ENCODE measurements around the gene EMC8. TPM values are rescaled to one million over a fixed set of nuclear protein-coding genes. Genes with fewer than 3 reads are reported as not detected.

Gene EMC8
- total RNA-seq, 1 donor from 2014 or later = 35.5 TPM

DNA sequence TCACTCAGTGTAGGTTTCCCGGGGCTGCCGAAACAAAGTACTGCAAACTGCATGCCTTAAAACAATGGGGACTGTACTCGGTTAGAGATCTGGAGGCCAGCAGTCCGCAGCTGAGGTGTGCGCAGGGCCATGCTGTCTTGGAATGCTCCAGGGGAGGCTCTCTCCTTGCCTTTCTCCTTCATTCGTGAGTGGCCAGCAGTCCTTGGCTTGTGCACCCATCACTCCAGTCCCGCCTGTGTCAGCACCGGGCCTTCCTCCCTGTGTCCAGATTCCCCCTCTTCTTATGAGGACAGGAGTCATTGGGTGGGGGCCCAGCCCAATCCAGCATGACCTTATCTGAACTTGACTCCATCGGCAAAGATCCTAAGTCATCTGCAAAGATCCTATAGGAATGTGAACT lies 43.5 kb upstream of the EMC8 start:
- peaks cover 10% of the 10 kb centered on the region for H3K27me3 Mint-ChIP-seq (ENCODE audit: unreplicated experiment)

DNA sequence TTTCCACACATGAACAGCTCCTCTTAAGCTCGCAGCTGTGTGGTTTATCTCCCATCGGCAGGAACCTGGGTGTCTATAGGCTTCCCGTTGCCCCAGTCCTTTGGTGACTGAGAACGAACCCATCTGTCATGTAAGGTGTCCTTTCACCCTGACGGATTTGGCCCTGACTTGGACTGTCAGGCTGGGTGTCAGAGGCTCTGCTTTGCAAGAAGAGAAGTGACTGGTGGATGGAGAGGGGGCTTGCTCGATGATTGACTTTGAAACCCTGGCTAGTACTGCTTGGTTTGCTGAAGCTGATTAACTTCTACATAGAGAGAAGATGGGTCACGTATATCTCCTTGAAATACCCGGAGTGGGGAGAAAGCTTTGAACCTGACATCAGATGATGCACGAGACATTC lies 43.1 kb upstream of the EMC8 start:
- no peaks in the 10 kb centered on the region for H3K4me1 Mint-ChIP-seq (ENCODE audit: unreplicated experiment)
- H3K36me3 Mint-ChIP-seq (ENCODE audit: unreplicated experiment) = no peaks in the 10 kb centered on the region
- no peak overlapping the region for H3K4me3 Mint-ChIP-seq (ENCODE audit: unreplicated experiment)
- H3K27me3 Mint-ChIP-seq (ENCODE audit: unreplicated experiment) = peaks cover 10% of the 10 kb centered on the region
- TF ChIP-seq, protein P1, sequence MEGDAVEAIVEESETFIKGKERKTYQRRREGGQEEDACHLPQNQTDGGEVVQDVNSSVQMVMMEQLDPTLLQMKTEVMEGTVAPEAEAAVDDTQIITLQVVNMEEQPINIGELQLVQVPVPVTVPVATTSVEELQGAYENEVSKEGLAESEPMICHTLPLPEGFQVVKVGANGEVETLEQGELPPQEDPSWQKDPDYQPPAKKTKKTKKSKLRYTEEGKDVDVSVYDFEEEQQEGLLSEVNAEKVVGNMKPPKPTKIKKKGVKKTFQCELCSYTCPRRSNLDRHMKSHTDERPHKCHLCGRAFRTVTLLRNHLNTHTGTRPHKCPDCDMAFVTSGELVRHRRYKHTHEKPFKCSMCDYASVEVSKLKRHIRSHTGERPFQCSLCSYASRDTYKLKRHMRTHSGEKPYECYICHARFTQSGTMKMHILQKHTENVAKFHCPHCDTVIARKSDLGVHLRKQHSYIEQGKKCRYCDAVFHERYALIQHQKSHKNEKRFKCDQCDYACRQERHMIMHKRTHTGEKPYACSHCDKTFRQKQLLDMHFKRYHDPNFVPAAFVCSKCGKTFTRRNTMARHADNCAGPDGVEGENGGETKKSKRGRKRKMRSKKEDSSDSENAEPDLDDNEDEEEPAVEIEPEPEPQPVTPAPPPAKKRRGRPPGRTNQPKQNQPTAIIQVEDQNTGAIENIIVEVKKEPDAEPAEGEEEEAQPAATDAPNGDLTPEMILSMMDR (IDR thresholded peaks at IDR 0.05) = no peak
- DNase-seq (ENCODE audit: extremely low spot score, unreplicated experiment) = no peak
- no peak overlapping the region for H3K27ac Mint-ChIP-seq (ENCODE audit: unreplicated experiment)
- H3K9me3 Mint-ChIP-seq (ENCODE audit: unreplicated experiment) = no peaks in the 10 kb centered on the region

More for the DNA sequence above, 43.5 kb upstream of the EMC8 start:
- no peaks in the 10 kb centered on the region for H3K4me1 Mint-ChIP-seq (ENCODE audit: unreplicated experiment)
- TF ChIP-seq, protein P1 (IDR thresholded peaks at IDR 0.05) = no peak
- no peaks in the 10 kb centered on the region for H3K36me3 Mint-ChIP-seq (ENCODE audit: unreplicated experiment)
- no peak for DNase-seq (ENCODE audit: extremely low spot score, unreplicated experiment)
- H3K27ac Mint-ChIP-seq (ENCODE audit: unreplicated experiment) = no peak overlapping the region
- no peak overlapping the region for H3K4me3 Mint-ChIP-seq (ENCODE audit: unreplicated experiment)
- H3K9me3 Mint-ChIP-seq (ENCODE audit: unreplicated experiment) = no peaks in the 10 kb centered on the region

DNA sequence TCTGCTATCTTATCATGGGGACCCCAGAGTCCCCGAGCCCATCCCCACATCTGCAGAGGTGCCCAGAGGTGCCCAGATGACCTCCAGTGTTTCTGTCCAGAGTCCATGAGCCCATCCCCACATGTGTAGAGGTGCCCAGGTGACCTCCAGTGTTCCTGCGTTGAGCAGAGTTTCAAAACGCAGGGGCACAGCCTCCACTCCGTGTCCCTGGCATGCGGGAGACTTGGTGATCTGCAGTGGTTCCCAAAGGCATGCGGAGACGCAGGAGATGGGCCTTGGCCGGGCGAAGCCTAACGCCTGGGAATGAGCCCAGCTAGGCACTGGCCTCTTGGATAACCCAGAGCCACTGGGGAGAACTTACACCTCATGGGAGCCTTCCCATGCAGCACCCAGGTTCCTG lies 41.5 kb upstream of the EMC8 start:
- no peaks in the 10 kb centered on the region for H3K36me3 Mint-ChIP-seq (ENCODE audit: unreplicated experiment)
- H3K27ac Mint-ChIP-seq (ENCODE audit: unreplicated experiment) = no peak overlapping the region
- DNase-seq (ENCODE audit: extremely low spot score, unreplicated experiment) = no peak
- H3K4me3 Mint-ChIP-seq (ENCODE audit: unreplicated experiment) = no peak overlapping the region
- H3K4me1 Mint-ChIP-seq (ENCODE audit: unreplicated experiment) = no peaks in the 10 kb centered on the region
- H3K9me3 Mint-ChIP-seq (ENCODE audit: unreplicated experiment) = no peaks in the 10 kb centered on the region
- TF ChIP-seq, protein P1 (IDR thresholded peaks at IDR 0.05) = no peak
- H3K27me3 Mint-ChIP-seq (ENCODE audit: unreplicated experiment) = peaks cover 4% of the 10 kb centered on the region

DNA sequence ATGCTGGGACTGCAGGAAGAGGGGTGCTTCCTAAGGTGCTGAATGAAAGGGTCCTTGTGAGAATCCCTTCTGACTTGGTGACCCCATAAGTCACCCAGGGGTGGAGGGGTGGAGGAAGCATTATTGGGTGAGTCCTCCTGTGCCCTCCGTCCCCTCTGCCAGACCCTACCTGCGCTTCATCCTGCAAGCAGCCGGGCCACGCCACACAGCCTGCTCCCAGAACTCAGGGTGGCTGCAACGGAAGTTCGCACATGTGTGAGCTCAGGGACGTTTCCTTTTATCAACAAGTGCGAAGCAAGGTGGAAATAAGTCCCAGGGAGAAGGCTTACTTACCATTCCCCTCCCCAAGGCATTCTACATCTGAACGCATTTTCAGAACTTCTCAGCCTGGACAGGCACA lies 41.1 kb upstream of the EMC8 start:
- Mint-ChIP-seq H3K27me3 (ENCODE audit: unreplicated experiment) (peaks cover 4% of the 10 kb centered on the region), H3K4me3 (ENCODE audit: unreplicated experiment) (no peak overlapping the region), H3K36me3 (ENCODE audit: unreplicated experiment) (no peaks in the 10 kb centered on the region), H3K27ac (ENCODE audit: unreplicated experiment) (no peak overlapping the region), H3K9me3 (ENCODE audit: unreplicated experiment) (no peaks in the 10 kb centered on the region), H3K4me1 (ENCODE audit: unreplicated experiment) (no peaks in the 10 kb centered on the region)
- TF ChIP-seq, protein P1 (IDR thresholded peaks at IDR 0.05) = no peak
- no peak for DNase-seq (ENCODE audit: extremely low spot score, unreplicated experiment)

DNA sequence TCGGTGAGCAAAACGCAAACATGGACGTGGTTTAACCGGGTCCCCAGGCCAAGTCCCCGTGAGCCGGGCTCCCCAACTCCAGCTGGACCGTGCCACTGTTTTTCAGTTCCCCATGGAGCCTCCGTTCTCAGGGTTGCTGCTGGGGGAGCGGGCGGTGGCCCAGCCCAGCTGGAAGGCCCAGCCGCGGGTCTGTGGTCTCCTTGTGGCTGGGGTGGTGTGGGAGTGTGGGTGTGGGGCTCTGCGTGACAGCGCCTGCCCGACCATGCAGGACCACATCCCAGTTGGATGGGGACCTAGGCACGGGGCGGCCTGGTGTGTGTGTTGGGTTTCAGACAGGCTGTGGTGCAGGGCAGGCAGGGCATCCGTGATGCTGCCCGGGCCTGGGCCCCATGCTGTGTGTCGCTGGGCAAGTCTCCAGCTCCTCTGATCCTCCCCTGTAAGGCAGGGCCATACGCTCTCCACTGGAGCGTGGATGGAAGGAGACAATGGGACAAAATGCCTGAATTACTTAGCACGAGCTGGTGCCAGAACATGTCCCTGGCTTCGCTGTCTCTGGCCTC lies 40.4 kb upstream of the EMC8 start:
- no peak overlapping the region for H3K4me3 Mint-ChIP-seq (ENCODE audit: unreplicated experiment)
- H3K27me3 Mint-ChIP-seq (ENCODE audit: unreplicated experiment) = peaks cover 2% of the 10 kb centered on the region
- H3K36me3 Mint-ChIP-seq (ENCODE audit: unreplicated experiment) = no peaks in the 10 kb centered on the region

More for the DNA sequence above, 40.4 kb upstream of the EMC8 start:
- Mint-ChIP-seq H3K9me3 (ENCODE audit: unreplicated experiment) (no peaks in the 10 kb centered on the region), H3K27ac (ENCODE audit: unreplicated experiment) (no peak overlapping the region), H3K4me1 (ENCODE audit: unreplicated experiment) (no peaks in the 10 kb centered on the region)
- TF ChIP-seq, protein P1 (IDR thresholded peaks at IDR 0.05) = no peak
- DNase-seq (ENCODE audit: extremely low spot score, unreplicated experiment) = no peak

Data from osteocyte (in vitro differentiated cells).